ENCODE measurements around the gene URB1.
"Not testable (repeated sequence)": the region's sequence is repeated elsewhere in the genome, so short reads cannot be mapped to it uniquely, and the experiment has no call there.

The URB1 gene

DNA sequence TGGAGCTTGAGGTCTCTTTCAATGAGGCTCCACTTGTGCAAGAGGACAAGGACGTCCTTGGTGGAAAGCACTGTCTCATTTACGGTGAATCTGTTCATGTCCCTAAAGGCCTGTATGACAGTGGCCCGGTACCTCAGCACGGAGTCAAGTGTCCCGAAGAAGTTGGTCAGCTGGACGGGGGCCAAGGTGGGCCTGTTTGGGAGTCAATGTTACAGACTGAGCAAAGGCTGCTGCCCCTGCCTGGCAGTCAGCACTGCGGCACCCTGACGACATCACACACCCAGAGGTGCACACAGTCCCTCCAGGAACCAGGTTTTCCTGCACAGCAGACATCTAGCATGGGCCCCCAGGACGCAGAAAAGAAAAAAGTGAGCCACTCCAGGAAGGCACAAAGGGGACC lies 75.1 kb downstream of the URB1 start:
- DNase-seq (ENCODE audit: low read depth): no peak

DNA sequence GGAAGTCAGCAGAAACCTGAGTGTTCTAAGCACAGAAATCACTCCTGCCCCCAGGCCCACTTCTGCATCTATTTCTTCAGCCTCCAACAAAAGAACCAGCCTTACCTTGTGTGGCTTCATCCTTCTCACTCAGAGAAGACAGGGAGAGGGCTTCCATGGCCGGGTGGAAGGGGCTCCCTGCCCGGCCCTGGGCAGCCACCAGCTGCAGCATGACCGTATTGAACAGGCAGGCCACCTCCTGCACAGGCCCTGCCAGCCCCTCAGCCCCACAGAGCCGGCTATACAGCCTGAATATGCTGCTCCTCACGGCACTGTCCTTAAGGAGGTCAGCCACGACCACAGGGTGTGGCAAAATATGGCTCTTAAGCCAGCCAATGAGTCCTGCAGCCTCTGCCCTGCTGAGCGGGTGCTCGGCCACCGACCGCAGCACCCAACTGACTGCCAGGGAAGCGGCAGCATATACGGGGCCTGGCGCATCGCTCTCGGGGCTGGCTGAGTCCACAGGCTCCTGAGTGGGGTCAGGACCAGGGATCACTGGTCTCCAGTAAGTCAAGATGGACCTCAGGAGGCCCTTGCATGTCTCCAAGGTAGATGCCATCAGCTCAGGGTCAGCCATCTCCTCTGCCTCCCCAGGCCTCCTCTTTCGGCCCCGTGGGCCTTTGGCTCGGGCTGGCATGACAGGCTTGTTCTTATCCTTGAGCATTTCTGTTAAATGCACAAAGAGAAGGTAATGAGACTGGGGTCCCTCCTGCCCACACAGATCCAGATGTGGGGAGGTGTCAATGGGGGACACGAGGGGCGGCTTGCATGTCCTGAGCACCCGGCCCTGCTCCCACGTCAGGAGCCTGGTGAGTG lies 76.2 kb downstream of the URB1 start:
- no peak for DNase-seq (ENCODE audit: low read depth)

DNA sequence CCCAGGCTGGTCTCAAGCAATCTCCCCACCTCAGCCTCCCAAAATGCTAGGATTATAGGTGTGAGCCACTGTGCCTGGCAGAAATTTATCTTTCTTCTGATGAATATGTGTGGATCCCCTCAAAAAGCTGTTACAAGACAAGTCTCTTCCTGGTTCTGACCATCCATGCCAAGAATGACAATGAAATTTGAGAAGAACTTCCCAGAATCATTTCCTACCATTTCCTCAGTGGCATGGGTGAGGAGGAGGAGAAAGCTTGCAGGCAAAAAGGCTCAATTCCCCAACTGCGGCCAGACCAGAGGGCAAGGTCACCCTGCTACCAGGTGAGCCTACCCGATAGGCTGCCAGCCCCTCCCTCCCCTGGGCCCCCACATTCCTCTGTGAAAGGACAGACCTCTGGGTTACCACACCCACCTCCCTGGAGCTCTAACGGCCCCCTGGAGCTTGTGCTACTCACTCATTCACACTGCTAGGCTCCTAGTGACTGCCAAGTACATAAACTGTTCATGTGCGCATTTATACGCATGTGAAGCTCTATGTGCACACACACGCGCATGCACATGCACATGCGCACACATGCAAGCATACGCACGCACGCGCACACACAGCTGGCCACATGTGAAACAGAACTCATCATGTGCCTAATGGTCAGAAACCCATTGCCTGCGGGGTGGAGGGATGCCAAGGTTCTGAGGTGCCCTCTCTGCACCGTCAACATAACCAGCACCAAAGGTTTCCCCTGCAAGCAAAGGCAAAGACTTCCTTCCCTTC lies 77.1 kb downstream of the URB1 start:
- no peak for DNase-seq (ENCODE audit: low read depth)

DNA sequence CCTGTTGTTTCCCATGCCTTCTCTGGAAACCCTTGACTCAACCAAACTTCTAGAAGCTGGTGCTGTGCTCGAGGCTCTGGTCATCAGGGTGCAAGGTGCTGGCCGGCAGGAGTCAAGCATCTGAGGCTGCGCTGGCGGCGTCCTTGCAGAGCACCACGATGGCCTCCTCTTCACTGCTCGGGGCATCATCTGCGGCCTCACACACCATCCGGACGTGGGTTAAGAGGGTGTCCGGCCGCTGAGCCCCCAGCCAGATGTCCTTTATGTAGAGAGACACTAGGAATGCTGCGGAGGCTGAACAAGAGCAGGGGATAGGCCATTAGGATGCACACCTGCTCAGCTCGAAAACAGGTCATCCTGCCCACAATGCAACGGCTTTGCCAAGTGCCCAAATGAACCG lies 78.0 kb downstream of the URB1 start:
- DNase-seq (ENCODE audit: low read depth): no peak

DNA sequence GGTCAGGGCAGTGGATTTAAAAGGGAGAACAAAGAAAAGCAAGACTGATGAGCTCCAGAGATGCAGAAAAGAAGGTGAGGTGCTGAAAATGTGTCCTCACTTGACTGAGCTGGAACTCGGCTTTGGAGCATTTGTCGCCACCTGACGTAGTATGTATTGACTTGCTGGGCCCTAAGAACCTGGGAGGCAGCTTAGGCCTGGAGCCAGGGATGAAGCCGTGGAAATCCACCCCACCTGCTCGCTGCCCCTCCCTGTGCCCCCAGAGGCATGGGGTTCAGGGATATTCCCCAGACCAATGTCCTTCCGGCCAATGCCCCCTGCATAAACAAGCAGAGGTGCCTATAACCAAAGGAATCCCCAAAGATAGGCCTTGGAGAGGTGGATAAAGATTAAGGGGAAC lies 79.8 kb downstream of the URB1 start:
- no peak for DNase-seq (ENCODE audit: low read depth)

DNA sequence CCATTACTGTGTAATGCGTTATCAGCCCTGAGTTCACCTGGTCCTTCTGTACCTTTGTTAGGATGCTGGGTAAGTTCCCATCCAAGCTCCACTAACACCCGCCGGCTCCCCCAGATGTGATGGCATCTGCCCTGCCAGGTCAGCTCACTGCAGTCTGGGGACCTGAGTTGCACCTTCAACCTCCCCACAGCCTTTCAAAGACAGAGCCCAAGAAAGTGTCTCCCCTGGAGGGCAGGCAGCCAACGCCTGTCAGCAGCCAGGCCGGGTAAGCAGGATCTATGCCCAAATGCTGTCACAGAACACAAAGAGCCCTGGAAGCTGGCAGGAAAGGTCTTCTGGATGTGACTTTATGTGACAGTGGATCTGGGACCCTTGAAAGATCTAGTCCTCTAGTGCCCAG lies 80.5 kb downstream of the URB1 start:
- DNase-seq (ENCODE audit: low read depth): no peak

DNA sequence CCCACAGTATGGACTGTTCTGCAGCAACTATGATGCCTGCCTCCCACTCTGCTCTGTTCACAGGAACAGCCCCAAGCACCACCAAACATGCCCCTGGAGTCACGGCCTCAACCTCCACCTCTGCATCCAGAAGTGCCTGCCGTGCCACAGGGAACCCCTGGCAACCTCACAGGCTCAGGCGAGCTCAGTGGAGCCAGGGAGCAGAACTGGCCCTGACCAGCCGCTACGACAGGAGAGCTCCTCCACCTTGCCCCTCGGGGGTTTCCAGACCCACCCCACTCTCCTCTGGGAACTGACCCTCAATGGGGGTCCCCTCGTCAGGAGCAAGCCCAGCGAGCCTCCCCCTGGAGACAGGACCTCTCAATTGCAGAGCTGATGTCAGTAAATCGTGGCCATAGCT lies 81.2 kb downstream of the URB1 start:
- DNase-seq (ENCODE audit: low read depth): no peak

DNA sequence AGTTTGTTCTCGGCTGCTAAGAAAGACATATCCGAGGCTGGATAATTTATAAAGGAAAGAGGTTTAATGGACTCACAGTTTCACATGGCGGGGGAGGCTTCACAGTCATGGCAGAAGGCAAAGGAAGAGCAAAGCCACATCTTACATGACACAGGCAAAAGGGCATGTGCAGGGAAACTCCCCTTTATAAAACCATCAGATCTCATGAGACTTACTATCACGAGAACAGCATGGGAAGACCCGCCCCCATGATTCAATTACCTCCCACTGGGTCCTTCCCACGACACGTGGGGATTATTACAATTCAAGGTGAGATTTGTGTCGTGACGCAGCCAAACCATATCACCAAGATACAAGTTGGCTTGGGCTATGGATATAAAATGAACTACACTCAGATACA lies 81.8 kb downstream of the URB1 start:
- not testable (repeated sequence) for DNase-seq (ENCODE audit: low read depth)

DNA sequence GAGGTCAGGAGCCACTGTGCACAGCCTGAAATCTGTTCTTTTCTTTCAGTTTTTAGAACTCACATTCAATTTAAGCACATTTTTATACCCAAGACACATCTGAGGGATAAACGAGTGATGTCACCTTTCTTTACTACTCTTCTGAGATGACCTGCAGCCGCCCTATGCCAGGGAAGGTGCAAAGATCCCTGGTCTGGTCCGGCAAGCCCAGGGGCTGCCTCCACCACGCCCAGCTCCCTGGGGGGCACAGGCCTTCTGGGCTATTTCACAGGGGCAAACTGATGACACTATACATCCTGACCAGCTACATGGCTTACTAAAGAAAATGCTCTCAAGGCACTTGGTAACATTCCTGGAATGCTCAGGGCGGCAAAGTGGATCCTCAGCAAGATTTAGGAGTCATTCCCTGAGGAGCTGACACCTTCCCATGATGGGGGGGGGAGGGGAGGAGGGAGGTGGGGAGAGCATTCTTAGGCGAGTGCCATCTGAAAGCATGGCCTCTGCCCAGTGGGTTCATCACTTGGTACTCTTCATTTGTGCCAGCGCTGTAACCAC lies 82.8 kb downstream of the URB1 start:
- no peak for DNase-seq (ENCODE audit: low read depth)

DNA sequence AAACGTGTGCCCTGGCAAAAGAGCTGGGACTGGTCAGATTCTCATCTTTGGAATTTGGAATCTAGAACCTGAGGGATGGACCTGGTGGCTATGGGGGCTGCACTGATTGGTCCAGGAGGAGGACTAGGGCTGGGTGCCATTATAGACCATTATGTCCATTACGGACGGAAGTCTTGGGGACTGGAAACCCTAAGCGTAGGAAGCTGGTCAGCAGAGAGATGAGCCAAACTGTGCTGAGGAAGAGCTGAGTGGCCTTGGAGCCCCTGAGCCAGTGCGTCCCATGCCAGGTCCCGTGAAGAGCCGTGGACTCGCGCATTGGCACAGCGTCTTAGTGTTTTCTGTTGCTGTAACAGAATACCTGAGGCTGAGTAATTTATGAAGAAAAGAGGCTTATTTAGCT lies 84.1 kb downstream of the URB1 start:
- no peak for DNase-seq (ENCODE audit: low read depth)

DNA sequence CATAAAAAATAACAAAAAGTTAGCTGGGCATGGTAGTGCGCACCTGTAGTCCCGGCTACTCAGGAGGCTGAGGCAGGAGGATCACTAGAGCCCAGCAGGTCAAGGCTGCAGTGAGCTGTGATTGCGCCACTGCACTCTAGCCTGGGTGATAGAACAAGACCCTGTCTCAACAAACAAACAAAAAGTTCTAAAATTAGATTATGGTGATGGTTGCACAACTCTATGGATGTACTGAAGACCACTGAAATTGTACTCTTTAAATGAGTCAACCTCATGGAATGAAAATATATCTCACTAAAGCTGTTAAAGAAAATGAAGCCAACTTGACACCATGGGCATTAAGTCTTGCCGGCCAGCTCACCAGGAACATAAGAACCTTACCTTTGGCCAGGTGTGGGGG lies 85.1 kb downstream of the URB1 start:
- no peak for DNase-seq (ENCODE audit: low read depth)

DNA sequence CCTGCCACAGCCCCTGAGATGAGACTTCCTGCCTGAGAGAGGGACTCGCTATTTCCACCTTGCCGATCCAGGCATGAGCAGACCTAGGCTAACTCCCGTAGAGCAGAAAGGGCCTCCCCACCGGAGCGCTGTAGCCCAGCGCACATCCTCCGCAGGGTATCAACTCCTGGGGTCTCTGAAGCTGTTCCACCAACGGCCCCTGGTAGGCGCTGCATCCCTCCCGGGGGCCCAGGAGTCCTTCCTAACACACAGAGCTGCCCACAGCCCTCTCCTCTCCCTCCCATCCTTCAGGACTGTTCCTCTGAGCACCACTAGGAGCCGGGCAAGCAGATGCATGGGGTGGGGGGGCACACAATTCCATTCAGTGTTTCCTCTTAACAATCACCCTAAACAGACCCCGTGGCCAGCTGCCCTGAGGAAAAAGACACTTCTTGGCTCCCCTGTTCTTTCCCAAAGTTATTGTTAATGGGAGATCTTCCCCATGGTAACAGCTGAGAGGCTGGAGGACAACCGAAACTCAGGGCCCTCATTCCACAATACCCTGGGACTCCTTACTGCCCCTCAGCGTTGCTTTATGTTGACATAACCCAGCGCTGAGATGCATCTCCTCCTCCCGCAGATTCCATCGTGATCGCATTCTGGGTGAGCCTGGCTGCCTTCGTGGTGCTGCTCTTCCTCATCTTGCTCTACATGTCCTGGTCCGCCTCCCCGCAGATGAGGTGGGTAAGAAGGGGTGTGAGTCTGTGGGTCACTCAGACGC lies 86.6 kb downstream of the URB1 start:
- no peak for DNase-seq (ENCODE audit: low read depth)

DNA sequence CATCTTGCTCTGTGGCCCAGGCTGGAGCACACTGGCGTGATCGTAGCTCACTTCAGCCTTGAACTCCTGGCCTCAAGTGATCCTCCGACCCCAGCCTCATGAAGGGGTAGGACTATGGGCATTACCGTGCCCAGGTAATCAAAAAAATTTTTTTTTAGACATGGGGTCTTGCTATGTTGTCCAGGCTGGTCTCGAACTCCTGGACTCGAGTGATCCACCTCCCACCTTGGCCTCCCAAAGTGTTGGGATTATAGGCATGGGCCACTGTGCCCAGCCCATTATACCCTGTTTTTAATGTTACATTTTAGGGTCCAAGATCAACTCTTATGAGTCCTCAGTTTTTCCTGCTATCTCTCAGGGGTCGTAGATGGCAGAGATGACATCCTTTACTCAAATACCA lies 87.8 kb downstream of the URB1 start:
- no peak for DNase-seq (ENCODE audit: low read depth)

DNA sequence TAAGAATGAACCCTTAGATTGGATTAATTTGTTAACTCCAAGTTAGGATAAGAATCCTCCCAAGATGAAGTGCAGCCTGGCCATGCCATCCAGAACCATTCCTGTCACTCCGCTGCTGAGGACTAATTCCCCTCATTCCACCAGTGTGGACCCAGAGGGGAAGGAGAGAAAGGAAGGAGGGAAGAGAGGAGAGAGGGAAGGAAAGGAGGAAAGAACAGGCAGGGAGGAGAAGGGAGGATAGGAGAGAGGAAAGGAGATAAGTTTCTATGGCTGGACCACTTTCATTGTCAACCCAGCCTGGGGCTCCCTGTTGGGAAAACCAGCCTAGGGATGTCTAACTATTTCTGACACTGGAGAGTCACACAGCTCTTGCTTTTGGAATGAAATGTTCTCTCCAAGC lies 89.4 kb downstream of the URB1 start:
- DNase-seq (ENCODE audit: low read depth): no peak

DNA sequence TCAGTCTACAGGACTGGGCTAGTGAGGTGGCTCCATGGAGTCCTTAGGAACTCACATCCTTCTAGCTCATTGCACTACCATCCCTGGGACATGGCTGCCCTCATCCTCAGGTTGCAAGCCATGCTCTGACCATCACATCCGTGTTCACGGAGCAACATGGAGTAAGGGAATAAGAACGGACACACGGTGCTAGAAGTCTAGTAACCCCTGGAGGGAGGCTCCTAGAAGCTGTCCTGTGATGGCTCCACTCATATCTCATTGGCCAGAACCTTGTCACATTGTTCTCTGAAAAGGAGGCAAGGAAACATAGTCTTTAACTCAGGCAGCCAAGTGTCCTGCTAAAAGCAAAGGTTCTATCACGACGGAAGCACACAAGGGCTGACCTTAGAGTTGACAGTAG lies 90.3 kb downstream of the URB1 start:
- DNase-seq (ENCODE audit: low read depth): no peak

DNA sequence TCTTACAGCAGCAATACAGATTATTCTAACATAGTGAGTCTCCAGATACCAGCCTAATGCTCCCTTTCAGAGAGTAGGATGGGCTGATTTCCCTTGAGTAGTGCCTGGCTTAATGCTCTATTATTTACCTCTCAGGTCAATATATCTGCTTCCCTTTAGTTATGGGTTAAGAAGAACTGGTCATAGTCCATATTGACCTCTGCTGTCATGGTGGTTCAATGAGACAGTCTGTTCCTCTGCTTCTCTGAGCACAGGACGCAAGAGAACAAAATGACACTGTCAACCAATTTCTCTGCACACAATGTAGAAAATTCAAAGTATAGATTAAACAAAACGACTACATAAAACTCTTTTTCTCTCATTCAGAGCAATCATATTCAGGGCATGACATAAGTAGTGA lies 91.2 kb downstream of the URB1 start:
- no peak for DNase-seq (ENCODE audit: low read depth)

DNA sequence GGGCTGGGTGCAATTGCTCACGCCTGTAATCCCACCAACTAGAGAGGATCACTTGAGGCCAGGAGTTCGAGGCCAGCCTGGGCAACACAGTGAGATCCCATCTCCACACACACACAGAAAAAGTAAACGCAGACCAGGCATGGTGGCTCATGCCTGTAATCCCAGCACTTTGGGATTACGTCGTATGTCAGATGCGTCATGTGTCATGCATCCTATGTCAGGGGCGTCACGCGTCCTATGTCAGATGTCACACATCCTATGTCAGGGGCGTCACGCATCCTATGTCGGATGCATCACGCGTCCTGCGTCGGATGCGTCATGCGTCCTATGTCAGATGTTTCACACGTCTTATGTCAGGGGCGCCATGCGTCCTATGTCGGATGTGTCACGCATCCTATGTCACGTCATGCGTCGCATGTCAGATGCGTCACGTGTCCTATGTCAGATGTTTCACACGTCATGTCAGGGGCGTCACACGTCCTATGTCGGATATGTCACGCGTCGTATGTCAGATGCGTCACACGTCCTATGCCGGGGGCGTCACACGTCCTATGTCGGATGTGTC lies 92.6 kb downstream of the URB1 start:
- no peak for DNase-seq (ENCODE audit: low read depth)

DNA sequence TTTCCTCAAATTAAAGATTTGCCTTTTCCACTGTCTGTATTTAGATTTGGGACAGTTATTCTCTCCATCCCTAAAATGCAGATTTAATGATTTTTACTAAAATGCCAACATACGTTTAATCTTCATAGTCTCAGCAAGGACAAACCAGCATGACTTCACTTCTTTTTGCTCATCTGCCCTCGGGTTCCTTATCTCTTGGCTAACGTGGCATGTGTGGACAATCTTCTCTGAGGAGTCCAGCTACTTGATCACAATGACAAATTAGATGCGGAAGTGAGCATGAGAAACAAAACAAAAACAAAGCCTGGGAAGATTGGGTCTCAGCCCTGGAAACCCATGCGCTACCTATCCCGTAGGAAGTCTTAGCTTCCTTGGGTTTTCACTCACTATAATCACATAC lies 93.1 kb downstream of the URB1 start:
- no peak for DNase-seq (ENCODE audit: low read depth)

DNA sequence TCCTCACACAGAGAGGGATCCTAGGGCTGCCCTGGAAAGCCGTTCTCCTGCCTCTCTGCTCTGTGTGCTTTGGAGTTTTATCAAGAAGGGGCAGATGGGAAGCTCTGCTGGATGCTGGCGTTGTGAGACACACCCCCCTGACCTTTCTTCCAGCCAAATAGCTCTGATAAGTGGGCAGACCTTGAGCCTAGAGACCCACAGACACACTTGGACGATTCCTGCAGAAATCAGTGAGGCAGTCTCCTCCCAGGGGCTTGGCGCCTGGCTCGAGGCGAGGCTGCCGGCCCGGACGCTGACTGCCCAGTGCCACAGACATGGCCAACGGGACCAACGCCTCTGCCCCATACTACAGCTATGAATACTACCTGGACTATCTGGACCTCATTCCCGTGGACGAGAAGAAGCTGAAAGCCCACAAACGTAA lies 94.1 kb downstream of the URB1 start, which contains the start of gene MRAP:
TSS of gene MRAP (plus strand) at position 198 of the 424 bp plus-strand sequence. CDS start at position 315, 117 bp downstream.
- no peak for DNase-seq (ENCODE audit: low read depth)

DNA sequence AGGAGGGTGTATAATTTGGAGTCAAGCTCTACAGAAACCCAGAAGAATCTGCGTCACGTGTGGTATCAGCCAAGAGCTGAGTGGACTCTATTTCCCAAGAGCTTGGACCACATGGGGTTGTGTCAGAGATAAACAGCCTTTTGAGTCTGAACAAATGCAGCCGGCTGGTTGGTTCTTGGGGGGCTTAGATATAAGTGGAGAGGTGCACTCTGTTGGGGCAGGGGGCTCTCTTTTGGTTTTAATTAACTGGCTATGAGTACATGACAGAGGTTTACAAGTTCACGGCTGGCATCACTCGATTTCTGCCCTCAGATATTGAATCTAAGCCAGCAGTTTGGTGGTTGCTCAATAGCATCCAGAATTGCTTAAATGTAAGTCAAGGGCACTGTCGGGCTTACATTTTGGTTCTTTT lies 94.7 kb downstream of the URB1 start:
- no peak for DNase-seq (ENCODE audit: low read depth)

DNA sequence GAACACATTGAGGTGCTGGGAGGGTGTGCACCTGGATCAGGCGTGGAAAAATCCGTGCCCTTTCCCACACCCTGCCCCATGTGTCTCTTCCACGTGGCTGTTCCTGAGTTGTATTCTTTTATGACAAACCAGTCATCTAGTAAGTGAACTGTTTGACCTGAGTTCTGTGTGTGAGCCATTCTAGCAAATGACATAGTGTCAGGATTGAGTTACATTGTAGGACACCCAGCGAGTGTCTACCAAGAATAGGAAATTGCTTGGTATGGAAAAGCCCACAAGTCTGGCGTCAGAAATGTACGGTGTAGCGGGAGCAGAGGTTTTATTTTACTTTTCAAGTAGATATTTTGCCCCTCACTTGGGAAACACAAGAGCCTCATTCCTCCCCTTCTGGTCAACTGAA lies 95.4 kb downstream of the URB1 start:
- no peak for DNase-seq (ENCODE audit: low read depth)

DNA sequence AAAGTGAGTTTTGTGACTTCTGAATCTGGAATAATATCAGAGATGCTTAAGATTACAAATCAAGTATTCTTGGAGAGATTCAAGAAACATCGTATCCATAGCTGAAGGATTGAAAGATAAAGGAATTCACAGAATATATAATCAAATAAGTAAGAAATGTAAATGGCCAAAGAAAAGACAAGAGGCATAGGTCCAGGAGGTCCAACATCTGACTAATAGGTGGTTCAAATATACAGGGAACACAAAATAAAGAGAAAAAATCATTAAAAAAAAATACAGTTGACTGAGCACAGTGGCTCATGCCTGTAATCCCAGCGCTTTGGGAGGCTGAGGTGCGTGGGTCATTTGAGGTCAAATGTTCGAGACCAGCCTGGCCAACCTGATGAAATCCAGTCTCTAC lies 107.3 kb downstream of the URB1 start:
- no peak for DNase-seq (ENCODE audit: low read depth)

Measured in stimulated activated CD8-positive, alpha-beta memory T cell treated with anti-CD3 and anti-CD28 coated beads, Interleukin-12 subunit alpha, Interleukin-12 subunit beta, amount 100 ng/mL, for 1 hour (primary cell).